Measurements from ENCODE around the gene NRP1.

NRP1 gene

GRCh38 chr10:33256458-33256857 is 78.0 kb downstream of the NRP1 start:
- DNase-seq = no peak

DNA sequence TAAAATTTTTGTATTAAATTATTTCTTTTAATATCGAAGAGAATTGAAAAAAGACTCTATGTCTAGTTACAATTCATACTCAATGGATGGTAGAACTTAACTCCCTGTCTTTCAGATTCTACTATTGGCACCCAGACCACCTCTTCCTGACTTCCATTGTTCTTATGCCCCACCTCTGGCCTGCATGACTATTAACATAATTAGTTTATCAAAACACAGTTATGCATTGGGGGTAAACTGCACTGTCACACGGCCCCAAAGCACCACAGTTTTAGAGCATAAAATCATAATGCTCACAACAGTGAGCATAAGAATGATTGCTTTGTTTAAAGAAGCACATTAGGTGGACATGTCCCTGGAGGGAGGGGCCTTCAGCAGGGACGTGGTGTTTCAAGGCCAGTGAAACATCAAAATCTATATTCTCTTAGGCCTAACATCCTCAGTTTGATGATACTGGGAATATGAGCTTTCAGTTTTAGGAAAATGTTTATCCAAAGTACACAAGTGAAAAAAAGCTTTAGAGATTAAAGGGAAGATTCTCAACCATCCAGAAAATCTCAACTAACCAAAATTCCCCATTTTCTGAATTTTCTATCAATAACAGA is 79.8 kb downstream of the NRP1 start:
- no peak for DNase-seq

DNA sequence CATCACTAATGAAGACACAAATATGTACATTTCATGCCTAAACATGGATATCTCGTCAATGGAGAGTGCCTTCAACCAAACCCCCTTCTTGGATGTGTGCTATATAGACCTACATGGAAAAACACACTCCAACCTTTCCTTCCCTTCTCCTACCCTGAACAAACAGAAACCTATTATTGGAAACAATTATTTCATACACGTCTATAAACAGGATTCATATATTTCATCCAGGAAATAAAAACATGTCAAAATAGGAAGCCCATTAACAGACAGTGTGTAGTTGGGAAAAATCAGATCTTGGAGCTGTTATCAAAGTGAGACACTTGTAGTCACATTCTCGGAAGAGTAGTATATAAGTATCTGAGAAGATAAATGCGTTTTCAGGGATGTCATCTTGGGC is 81.1 kb downstream of the NRP1 start:
- DNase-seq = no peak

GRCh38 chr10:33252794-33253203 is 81.7 kb downstream of the NRP1 start:
- no peak for DNase-seq

DNA sequence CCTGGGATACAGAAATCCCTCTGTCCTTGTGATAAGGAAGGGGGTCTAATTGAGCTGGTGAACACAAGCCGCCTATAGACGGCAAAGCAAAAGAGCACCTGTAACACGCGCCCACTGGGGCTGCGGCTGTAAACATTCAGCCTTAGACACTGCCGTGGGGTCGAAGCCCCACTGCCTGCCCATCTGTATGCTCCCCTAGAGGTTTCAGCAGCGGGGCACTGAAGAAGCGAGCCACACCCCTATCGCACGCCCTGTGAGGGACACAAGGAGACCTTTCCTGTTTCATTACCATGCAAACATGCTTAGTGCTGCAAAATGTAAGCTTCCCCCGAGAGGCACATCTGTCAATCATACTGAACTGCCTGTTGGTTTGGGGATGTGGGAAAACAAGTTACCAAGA is 82.1 kb downstream of the NRP1 start:
- no peak for DNase-seq

DNA sequence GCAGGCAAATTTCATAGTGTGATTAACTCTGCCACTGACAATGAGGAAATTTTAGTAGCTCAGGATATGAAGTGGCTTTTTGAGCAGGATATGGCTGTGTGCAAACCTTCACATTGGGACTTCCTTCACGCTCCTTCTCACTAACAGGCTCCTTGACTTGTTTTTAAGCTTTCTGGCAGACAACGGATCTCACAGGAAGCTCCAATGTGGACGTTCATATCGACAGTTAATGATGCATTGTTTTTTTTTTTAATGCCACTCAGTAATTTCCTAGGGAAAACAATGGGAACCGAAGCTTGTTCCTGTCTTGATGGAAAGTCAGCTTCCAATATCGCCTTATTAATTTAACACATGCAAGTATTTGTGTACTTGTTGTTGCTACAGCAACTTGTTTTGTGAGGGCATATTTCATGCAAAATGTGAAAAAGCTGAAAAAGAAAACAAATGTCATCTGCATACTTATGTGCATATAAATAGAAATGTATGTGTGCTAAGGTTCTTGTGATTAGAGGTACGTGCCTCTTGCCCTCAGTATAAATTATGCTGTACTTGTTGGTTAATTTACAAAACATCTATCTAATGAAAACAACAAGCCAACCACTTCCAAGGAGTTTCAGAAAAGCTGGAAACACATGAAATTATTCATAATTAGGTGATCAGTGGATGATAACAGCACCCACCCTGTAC is 84.7 kb downstream of the NRP1 start:
- DNase-seq = no peak

DNA sequence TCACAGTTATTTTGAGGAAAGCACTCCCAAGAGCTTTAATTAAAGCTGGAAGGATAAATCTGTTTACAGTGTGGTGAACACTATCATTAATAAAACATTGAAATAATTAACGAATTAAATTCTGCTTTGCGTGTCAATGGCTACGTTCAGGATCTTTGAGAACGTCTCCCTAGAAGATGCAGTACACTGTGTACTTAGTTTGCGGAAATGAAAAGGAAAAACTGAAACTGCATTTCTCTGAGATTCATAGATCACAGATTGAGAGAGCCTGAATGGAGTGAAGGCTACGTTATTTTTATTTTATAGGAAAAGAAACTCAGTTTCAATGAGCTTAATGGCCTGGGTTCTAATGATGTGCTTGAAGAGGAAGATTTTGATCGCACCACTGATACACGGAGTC is 85.3 kb downstream of the NRP1 start:
- no peak for DNase-seq

- DNase-seq = no peak
These were observed 85.8 kb downstream of the NRP1 start for GRCh38 chr10:33248638-33249037.

DNA sequence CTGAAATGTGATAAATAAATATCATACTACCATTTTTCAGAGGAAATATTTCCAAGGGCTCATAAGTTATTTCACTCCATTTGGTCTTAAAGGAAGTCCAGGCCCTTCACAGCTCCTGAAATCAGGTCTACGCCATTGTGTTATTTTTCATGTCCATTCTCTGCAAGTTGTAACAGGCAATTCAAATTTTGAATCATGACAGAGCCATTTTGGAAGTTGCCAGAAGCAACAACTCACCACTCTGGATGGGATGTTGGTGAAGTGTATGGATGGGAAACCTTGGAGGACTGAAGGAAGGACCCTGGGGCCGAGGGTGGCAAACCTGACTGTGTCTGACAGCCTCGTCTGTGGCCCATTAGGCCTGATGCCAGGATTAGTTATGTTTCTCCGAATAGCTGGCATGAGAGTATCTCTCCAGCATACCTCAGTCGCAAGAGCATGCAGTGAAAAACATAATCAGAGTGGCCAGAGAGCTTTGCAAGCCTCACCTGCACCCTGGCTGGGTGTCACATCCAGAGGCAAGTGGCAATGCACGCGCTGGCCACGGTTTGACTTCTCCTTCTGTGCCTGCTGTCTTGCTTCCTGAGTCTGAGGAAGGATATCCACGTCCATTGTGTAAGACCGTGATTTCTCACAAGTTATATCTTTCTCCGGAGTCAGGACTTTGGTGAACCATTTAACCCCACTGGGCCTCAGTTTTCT is 87.1 kb downstream of the NRP1 start:
- no peak for DNase-seq

DNA sequence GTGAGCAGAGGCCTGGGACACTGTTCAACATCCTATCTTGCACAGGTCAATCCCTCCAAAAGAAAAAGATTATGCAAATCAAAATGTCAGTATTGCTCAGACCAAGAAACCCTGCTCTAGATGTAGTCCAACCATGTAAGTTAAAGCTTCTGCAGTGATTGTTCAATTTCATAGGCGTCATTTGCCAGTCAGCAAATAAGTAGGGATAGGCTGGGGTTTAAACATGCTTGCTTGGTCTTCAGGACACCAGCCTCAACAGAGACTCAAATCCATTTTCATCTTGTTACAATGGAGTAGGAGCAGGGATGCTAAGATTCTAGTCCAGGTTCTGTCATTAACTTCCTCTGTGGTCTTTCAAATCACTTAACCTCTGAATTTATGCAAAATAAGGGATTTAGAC is 89.1 kb downstream of the NRP1 start:
- no peak for DNase-seq

GRCh38 chr10:33244354-33244967 is 90.0 kb downstream of the NRP1 start:
- no peak for DNase-seq

GRCh38 chr10:33243703-33244102 is 90.8 kb downstream of the NRP1 start:
- DNase-seq = no peak

GRCh38 chr10:33242931-33243330 is 91.5 kb downstream of the NRP1 start:
- DNase-seq = no peak

- DNase-seq = no peak
These were observed 93.1 kb downstream of the NRP1 start for GRCh38 chr10:33241351-33241750.

DNA sequence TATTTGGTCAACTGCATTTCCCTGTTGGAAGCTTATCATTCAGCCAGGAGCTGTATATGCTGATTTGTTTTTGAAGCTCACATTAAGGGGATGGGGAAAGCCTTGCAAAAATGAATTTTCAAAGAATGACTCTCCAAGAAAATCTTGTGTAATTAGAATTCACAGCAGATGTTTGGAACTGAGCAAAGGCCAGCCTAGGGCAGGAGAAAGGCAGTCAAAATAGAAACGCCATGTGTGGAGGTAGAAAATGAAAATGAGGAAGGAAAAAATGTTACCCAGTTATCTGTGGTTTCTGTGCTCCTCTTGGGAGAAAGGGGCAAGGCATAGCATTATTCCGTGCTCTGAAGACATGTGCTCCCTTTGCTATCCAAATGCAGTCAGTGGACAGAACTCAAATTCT is 93.5 kb downstream of the NRP1 start:
- DNase-seq = no peak

DNA sequence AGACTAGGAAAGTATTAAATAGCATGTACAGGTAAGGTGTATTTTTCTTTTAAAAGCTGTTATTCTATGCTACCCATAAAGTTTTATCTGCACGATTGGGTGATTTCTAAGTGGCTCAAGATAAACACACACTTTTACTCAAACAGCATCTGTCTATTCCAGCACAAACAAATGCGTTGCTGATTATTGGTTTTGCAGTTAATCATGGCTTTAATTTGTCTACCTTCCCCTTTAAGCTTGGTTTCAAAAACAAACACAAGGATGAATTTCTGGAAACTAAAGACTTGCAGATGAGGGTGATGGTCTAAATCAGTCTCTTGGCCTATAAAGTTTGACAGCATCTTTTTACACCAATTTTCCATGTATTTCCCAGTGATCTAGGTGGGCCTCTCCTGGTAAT is 94.2 kb downstream of the NRP1 start:
- DNase-seq = no peak

DNA sequence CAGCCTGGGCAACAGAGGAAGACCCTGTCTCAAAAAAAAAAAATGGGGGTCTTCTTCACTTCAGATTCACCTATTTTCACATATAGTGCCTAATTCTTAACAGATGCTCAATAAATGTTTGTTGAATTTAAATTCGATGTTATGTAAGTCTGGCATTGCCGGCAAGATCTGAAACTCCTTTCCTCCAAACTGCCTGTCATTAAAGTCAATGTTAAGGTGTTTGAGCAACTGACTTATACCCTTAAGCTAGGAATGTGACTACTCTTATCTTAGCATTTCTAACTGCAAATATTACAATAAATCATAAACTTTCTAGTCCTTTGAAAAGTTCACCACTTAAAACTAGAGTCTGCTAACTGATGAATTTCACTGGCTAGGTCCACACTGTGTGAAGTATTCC is 95.2 kb downstream of the NRP1 start:
- DNase-seq = no peak

- no peak for DNase-seq
These were observed 95.8 kb downstream of the NRP1 start for GRCh38 chr10:33238643-33239042.

DNA sequence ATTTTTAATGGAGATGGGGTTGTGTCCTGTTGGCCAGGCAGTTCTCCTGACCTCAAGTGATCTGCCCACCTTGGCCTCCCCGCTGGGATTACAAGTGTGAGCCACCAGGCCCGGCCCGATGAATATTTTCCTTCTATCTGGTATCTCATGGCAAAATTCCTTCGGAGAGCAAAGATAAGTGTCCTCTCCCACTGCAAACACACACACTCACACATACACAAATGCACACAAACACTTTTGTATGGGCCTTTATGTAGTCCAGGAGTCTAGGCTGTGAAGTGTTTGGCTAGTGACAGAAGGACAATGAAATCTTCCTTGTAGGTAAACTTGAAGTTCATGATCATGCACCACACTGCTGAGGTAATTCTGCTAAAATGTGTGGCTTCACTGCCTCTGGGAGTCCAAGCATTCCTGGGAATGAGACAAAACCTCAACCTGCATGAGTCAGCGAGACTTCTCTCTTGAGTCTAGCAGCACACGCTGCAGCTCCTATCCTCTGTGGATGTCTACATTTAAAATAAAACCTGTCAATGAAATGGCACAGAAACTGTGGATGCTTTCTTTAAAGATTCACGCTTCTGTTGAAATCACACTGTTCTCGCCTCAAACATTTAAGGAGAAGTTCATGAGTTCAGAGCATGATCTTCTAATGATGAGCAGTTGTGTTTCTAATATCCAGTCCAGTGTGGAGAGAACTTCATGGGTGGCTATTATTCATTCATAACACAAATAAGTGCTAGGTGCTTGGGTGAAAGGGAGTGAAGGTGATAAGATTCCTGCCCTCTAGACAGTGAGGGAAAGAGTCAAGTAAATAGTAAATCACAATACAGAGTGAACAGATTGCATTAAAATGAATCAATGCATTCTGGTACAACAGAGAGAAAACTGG is 96.5 kb downstream of the NRP1 start:
- no peak for DNase-seq

DNA sequence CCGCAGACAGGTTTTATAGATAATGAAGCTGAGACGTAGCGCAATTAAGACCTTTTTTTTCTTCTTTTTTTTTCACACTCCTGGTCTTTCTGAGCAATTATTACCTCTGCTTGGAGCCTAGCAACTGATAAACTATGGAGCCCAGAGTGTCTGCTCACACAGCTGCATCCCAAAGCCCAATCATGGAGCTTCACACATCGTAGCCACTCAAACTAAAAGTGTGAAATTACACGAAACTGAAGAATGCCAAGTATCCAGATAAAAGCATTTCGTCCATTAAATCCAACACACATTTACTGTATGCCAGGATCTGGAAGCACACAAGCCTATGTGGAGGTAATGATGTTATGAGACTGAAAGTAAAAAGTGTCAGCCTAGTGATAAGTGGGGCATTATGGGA is 97.6 kb downstream of the NRP1 start:
- no peak for DNase-seq

DNA sequence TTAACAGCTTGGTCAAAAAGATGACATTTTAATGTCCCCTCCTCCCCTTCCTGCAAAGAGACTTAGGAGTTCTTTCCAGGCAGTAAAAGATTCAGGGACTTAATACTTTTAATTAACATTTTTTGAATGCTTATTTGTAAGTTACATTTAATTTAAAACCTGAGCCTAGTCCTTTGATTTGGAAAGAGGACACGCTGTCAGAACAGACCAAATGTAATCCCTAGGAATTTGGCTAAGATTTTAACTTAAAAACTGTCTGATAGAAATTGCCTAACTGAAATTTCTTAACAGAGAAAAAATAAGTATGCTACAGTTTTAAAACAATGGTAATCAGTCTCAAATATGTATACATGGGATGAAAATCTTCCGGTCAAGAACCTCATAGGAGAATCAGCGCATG is 98.5 kb downstream of the NRP1 start:
- no peak for DNase-seq

GRCh38 chr10:33235251-33235884 is 99.1 kb downstream of the NRP1 start:
- DNase-seq = no peak

- DNase-seq = no peak
These were observed 99.6 kb downstream of the NRP1 start for GRCh38 chr10:33234831-33235237.
